ENCODE results near the gene LANCL1.
A peak's percentile ranks its signal among the peaks of the same experiment; 100 is the strongest.

LANCL1 gene, protein sequence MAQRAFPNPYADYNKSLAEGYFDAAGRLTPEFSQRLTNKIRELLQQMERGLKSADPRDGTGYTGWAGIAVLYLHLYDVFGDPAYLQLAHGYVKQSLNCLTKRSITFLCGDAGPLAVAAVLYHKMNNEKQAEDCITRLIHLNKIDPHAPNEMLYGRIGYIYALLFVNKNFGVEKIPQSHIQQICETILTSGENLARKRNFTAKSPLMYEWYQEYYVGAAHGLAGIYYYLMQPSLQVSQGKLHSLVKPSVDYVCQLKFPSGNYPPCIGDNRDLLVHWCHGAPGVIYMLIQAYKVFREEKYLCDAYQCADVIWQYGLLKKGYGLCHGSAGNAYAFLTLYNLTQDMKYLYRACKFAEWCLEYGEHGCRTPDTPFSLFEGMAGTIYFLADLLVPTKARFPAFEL

DNA sequence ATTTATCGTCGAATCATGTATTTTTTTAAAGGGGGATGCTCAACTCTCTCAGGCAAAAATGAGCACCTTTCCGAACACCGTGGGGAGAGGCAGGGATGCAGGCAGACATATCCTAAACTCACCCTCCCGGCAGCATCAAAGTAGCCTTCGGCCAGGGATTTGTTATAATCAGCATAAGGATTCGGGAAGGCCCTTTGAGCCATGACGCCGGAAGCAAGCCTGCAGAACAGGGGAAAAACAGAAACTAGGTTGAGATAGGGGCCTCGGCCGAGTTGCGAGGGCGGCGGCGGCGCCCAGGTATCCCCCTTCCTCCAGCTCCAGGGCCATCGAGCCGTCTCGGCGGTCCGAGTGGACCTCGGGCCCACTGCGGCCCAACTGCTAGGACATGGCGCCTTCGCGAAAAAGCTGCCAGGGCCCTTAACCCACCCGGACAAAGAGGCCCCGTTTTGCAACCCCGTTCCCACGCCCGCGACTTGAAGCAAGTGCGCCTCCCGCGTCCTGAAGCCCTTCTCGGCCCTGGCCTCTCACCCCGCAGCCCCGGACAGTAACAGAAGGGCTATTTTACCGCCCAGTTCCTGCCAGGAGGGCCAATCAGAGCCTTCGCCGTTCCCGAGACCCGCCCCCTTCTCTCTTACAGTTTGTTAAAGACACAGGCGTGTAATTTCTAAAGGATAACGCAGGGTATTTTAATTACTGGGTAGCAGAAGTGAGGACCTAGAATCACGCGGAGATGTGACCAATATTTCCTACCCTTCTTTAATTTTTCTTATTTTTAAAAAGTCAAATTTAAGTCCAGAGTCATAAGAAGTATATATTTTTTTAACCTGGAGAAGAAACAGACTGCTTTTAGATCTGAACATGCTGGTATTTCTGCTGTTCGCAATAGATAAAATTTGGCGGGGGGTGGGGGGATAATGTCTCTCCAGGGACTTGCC is at the start of gene LANCL1:
Gene LANCL1, minus strand, starts transcription at position 566 of the 935 bp plus-strand sequence. Its CDS starts 363 bp downstream, at position 203.
- peak within 1 kb of the TSS; percentile 98 for H2AFZ ChIP-seq (ENCODE audit: low read length, unreplicated experiment)
- peaks cover 3% of the 10 kb centered on the region; the same call in 1 of the 2 replicates for H3K36me3 ChIP-seq (ENCODE audit: insufficient read depth, low read length)
- peaks cover 5% of the 10 kb centered on the region for H3K79me2 ChIP-seq (ENCODE audit: control insufficient read depth, insufficient read depth, low read length, unreplicated experiment)
- H3K4me3 ChIP-seq (ENCODE audit: low read depth, low read length) = peak within 1 kb of the TSS; percentile 99
- no peaks in the 10 kb centered on the region for H3K4me1 ChIP-seq (ENCODE audit: control insufficient read depth, insufficient read depth, low read length, unreplicated experiment)
- peak within 1 kb of the TSS; percentile 12; the same call in 1 of the 2 replicates for H3K27ac ChIP-seq (ENCODE audit: low read depth, low read length)
- no peaks in the 10 kb centered on the region for H3K27me3 ChIP-seq (ENCODE audit: insufficient read depth, low read length)

DNA sequence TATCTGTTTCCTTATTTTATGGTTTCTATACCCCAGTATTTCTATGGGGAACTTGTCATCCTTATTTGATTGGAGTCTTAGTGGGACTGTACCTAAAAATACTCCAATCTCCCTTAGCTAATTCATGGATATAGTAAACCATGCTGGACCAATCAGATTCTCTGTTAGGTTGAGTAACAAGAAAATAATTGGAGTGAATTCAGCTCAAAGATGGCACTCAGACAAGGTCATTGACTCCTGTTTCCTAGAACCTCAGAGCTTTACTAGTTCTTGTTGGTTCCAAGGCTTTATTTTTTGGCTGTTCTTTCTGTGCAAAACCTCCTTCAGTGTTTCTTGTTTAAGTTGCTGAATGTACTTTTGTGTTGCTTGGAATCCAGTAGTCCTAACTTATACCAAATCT is 48.0 kb upstream of the LANCL1 start:
- Histone ChIP-seq H3K27me3 (ENCODE audit: insufficient read depth, low read length) (no peaks in the 10 kb centered on the region), H3K27ac (ENCODE audit: low read depth, low read length) (no peak overlapping the region), H3K79me2 (ENCODE audit: control insufficient read depth, insufficient read depth, low read length, unreplicated experiment) (no peaks in the 10 kb centered on the region), H3K4me1 (ENCODE audit: control insufficient read depth, insufficient read depth, low read length, unreplicated experiment) (no peaks in the 10 kb centered on the region), H3K4me3 (ENCODE audit: low read depth, low read length) (no peak overlapping the region), H2AFZ (ENCODE audit: low read length, unreplicated experiment) (no peak overlapping the region), H3K36me3 (ENCODE audit: insufficient read depth, low read length) (no peaks in the 10 kb centered on the region)

DNA sequence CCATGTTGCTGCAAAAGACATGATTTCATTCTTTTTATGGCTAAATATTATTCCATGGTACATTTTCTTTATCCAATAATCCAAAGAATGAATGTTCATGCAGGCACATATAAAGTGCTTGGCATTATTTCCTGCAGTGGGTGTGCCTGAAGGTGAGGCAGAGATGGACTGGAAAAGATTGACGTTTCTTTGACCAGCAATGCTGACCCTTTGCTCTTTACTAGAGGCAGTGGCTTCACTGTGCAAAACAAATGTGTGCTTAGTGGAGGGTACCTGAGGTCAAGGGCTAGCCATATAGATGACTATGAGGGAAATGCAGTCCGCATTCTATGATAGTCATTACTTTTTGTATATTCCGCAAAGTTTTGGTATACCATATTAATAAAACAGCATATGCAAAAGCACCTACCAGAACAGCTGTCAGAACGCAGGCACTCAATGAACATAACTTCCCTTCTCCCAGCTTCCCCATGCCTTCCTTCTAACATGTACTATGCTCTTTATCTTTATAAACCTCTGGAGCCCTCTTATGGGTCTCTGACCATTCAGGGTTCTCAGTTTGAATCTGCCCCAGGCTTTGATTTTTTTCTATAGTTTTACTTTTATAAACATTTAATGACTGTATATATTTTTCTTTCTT is 47.2 kb upstream of the LANCL1 start:
- Histone ChIP-seq H3K79me2 (ENCODE audit: control insufficient read depth, insufficient read depth, low read length, unreplicated experiment) (no peaks in the 10 kb centered on the region), H3K27me3 (ENCODE audit: insufficient read depth, low read length) (no peaks in the 10 kb centered on the region), H3K4me1 (ENCODE audit: control insufficient read depth, insufficient read depth, low read length, unreplicated experiment) (no peaks in the 10 kb centered on the region), H2AFZ (ENCODE audit: low read length, unreplicated experiment) (no peak overlapping the region), H3K27ac (ENCODE audit: low read depth, low read length) (no peak overlapping the region), H3K36me3 (ENCODE audit: insufficient read depth, low read length) (no peaks in the 10 kb centered on the region), H3K4me3 (ENCODE audit: low read depth, low read length) (no peak overlapping the region)

DNA sequence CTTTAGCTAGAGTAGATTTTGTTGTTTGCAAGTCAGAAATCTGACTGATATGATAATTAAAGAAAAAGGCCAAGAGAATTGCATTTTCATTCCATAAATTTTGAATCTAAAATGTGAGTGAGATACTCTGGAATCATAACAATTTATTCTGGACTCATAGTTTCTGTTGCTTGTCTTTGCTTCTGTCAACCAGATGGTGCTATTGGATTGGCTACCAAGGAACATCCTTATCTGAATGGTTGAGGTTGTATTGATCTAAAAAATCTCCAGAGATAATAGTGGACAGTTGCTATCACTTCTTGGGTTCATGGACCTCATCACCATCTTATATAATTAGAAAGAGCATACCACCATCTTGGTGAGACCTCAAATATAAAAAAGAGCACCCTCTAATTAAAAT is 45.8 kb upstream of the LANCL1 start:
- no peaks in the 10 kb centered on the region for H3K36me3 ChIP-seq (ENCODE audit: insufficient read depth, low read length)
- H3K27ac ChIP-seq (ENCODE audit: low read depth, low read length) = no peak overlapping the region
- H3K79me2 ChIP-seq (ENCODE audit: control insufficient read depth, insufficient read depth, low read length, unreplicated experiment) = no peaks in the 10 kb centered on the region
- no peaks in the 10 kb centered on the region for H3K4me1 ChIP-seq (ENCODE audit: control insufficient read depth, insufficient read depth, low read length, unreplicated experiment)
- H3K27me3 ChIP-seq (ENCODE audit: insufficient read depth, low read length) = no peaks in the 10 kb centered on the region
- no peak overlapping the region for H2AFZ ChIP-seq (ENCODE audit: low read length, unreplicated experiment)
- no peak overlapping the region for H3K4me3 ChIP-seq (ENCODE audit: low read depth, low read length)

DNA sequence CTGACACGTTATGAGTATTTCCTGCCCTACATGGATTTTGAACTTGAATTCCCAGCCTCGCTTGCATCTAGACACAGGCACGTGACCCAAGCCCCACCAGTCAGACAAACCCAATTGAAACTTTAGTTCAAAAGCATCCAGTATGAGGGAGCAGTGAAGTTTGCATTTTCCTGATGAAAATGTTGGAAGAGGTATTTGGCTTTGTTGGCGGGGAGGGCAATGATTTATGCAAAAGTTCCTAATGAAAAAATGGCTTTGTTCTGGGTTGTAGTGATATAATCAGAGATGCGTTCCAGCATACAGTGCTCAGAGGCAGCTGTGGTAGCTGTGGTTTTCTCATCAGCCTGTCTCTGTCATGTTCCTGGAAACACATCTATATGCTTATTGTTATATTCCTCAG is 43.0 kb upstream of the LANCL1 start:
- Histone ChIP-seq H3K4me3 (ENCODE audit: low read depth, low read length) (no peak overlapping the region), H3K27ac (ENCODE audit: low read depth, low read length) (no peak overlapping the region), H2AFZ (ENCODE audit: low read length, unreplicated experiment) (no peak overlapping the region), H3K4me1 (ENCODE audit: control insufficient read depth, insufficient read depth, low read length, unreplicated experiment) (no peaks in the 10 kb centered on the region), H3K36me3 (ENCODE audit: insufficient read depth, low read length) (no peaks in the 10 kb centered on the region), H3K27me3 (ENCODE audit: insufficient read depth, low read length) (peaks cover 3% of the 10 kb centered on the region), H3K79me2 (ENCODE audit: control insufficient read depth, insufficient read depth, low read length, unreplicated experiment) (no peaks in the 10 kb centered on the region)

DNA sequence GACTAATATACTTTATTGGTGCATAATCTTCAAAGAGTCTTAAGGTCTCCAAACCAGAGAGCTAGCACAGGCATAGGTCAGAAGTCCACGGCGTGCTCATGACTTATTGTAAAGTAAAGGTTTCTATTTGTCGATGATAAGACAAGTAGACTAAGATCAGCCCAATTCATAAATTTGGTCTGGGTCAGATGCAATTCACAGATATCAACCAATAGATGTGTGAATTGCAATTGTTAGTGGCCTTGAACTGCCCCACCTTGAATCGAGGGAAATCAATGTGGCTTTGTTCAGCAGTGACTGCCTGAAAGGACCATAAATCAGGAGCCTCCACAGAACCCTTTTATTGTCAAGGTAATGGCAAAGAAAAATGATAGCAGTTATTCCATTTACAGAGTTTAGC is 40.7 kb upstream of the LANCL1 start:
- no peak overlapping the region for H3K4me3 ChIP-seq (ENCODE audit: low read depth, low read length)
- H3K27me3 ChIP-seq (ENCODE audit: insufficient read depth, low read length) = peaks cover 3% of the 10 kb centered on the region
- H3K27ac ChIP-seq (ENCODE audit: low read depth, low read length) = no peak overlapping the region
- no peak overlapping the region for H2AFZ ChIP-seq (ENCODE audit: low read length, unreplicated experiment)
- no peaks in the 10 kb centered on the region for H3K4me1 ChIP-seq (ENCODE audit: control insufficient read depth, insufficient read depth, low read length, unreplicated experiment)
- H3K79me2 ChIP-seq (ENCODE audit: control insufficient read depth, insufficient read depth, low read length, unreplicated experiment) = no peaks in the 10 kb centered on the region
- no peaks in the 10 kb centered on the region for H3K36me3 ChIP-seq (ENCODE audit: insufficient read depth, low read length)

DNA sequence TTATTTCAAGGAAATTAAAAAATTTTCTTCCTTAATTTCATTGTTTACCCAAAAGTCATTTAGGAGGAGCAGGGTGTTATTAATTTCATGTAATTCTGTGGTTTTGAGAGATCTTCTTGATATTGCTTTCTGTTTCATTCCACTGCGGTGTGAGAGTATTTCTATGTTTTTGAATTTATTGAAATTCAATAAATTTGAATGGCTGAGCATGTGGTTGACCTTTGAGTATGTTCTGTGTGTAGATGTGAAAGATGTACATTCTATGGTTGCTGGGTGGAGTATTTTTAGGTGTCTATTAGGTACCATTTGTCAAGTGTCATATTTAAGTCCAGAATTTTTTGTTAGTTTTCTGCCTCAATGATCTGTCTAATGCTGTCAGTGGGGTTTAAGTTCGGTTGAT is 39.4 kb upstream of the LANCL1 start:
- Histone ChIP-seq H3K27ac (ENCODE audit: low read depth, low read length) (no peak overlapping the region), H3K36me3 (ENCODE audit: insufficient read depth, low read length) (no peaks in the 10 kb centered on the region), H3K27me3 (ENCODE audit: insufficient read depth, low read length) (peaks cover 3% of the 10 kb centered on the region), H3K4me1 (ENCODE audit: control insufficient read depth, insufficient read depth, low read length, unreplicated experiment) (no peaks in the 10 kb centered on the region), H2AFZ (ENCODE audit: low read length, unreplicated experiment) (no peak overlapping the region), H3K4me3 (ENCODE audit: low read depth, low read length) (no peak overlapping the region), H3K79me2 (ENCODE audit: control insufficient read depth, insufficient read depth, low read length, unreplicated experiment) (no peaks in the 10 kb centered on the region)

DNA sequence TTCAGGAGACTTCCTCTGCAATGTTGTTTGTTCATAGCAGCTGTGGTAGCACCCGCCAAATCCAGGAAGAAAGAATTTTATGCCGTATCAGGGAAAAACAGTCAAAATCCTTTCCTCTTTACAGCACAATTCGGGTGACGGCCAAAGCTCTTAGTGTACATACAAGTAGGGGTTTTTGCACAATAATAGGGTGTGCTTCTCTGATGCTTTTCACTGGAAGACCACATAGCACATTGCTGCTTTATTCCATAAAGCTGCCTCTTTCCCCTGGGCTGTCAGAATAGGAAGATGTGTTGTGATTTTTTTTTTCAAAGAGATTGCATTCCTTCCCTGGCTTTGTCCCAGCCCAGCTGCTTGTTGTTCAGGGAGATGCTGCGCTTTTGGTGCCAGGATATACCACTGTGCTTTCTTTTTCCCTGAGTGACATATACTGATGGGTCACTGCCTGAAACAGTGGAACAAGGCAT is 27.2 kb upstream of the LANCL1 start:
- Histone ChIP-seq H3K36me3 (ENCODE audit: insufficient read depth, low read length) (no peaks in the 10 kb centered on the region), H3K27ac (ENCODE audit: low read depth, low read length) (no peak overlapping the region), H2AFZ (ENCODE audit: low read length, unreplicated experiment) (peak overlapping the region; percentile 44), H3K27me3 (ENCODE audit: insufficient read depth, low read length) (peaks cover 6% of the 10 kb centered on the region; the same call in 1 of the 2 replicates), H3K4me3 (ENCODE audit: low read depth, low read length) (peak overlapping the region; percentile 57), H3K79me2 (ENCODE audit: control insufficient read depth, insufficient read depth, low read length, unreplicated experiment) (no peaks in the 10 kb centered on the region), H3K4me1 (ENCODE audit: control insufficient read depth, insufficient read depth, low read length, unreplicated experiment) (no peaks in the 10 kb centered on the region)

DNA sequence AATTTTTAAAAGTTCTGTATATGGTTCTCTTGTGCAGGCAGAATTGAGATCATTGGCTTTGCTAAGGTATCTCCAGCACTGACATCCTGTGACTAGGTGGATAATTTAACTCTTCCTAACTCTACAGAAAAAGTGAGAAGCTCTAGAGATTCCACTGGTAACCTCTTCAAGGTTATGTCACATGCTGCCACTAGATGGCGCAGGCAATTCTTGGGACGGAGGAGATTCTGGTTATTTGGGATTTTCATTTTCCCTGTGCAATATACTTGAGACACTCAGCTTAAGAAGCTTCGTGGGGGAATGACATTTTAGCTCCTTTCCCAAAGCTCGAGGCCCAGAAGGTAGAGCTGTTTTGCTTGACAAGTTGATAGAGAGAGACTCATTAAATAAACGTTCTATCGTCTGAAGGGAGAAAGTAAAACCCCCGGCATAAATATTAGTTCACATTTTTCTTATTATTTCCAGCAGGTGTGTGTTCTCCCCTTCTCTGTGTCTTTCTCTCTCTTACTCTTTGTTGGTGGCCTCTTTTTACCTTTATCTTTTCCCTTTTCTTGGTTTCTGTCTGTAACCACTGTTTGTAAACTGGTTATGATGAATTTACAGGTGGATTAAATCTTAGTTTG is 26.6 kb upstream of the LANCL1 start:
- Histone ChIP-seq H3K4me1 (ENCODE audit: control insufficient read depth, insufficient read depth, low read length, unreplicated experiment) (no peaks in the 10 kb centered on the region), H3K79me2 (ENCODE audit: control insufficient read depth, insufficient read depth, low read length, unreplicated experiment) (no peaks in the 10 kb centered on the region), H2AFZ (ENCODE audit: low read length, unreplicated experiment) (peak overlapping the region; percentile 44), H3K36me3 (ENCODE audit: insufficient read depth, low read length) (no peaks in the 10 kb centered on the region), H3K27me3 (ENCODE audit: insufficient read depth, low read length) (peaks cover 6% of the 10 kb centered on the region; the same call in 1 of the 2 replicates), H3K4me3 (ENCODE audit: low read depth, low read length) (peak overlapping the region; percentile 57), H3K27ac (ENCODE audit: low read depth, low read length) (no peak overlapping the region)

DNA sequence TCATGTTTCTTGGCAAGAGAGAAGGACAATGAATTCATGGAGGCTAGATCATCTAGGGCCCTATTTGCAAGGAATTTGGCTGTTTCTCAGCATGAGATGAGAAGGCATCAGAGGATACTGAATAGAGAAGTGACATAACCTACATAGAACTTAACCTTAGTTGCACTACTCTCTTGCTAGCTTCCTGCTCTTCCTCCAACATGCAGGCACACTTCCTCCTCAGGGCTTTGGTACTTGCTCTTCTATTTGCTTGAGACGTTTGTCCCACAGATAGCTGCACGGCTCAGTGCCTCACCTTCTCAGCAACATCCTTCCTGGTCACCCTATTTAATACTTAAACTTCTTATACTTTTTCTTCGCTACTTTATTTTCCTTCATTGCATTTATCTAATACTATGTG is 20.0 kb upstream of the LANCL1 start:
- Histone ChIP-seq H3K27ac (ENCODE audit: low read depth, low read length) (no peak overlapping the region), H3K4me3 (ENCODE audit: low read depth, low read length) (no peak overlapping the region), H3K79me2 (ENCODE audit: control insufficient read depth, insufficient read depth, low read length, unreplicated experiment) (no peaks in the 10 kb centered on the region), H3K27me3 (ENCODE audit: insufficient read depth, low read length) (0 out of 2 replicates have a peak, but pooled peaks cover 3% of the 10 kb centered on the region), H2AFZ (ENCODE audit: low read length, unreplicated experiment) (no peak overlapping the region), H3K4me1 (ENCODE audit: control insufficient read depth, insufficient read depth, low read length, unreplicated experiment) (no peaks in the 10 kb centered on the region), H3K36me3 (ENCODE audit: insufficient read depth, low read length) (no peaks in the 10 kb centered on the region)

Measured in ACC112 (cell line).